Peyer's patch (tissue), 4 donors: ENCODE data around the gene EIPR1.

ENCODE experiments used
- CTCF ChIP-seq, 6 experiments: fragments of 450-650 bp in 4 of 6; fragments of 200-600 bp in 2 of 6; sonication (generic) in 1 of 6; IDR thresholded peaks; one replicate each; pipeline ENCODE4 v1.5.1; 2017 to 2019; ENCODE audit warnings: antibody characterized with exemption in 6 of 6, mild to moderate bottlenecking in 3 of 6, moderate library complexity in 1 of 6
- POLR2A ChIP-seq, 2 donors: fragments of 450-650 bp; IDR thresholded peaks; one replicate each; pipeline ENCODE4 v1.5.1; 2017; ENCODE audit warnings: antibody characterized with exemption in 2 of 2, mild to moderate bottlenecking in 2 of 2, moderate library complexity in 2 of 2

GRCh38 chr2:3314626-3315025, 63.0 kb downstream of the EIPR1 start:
- TF ChIP-seq CTCF (IDR thresholded peaks at IDR 0.05) (no peak), POLR2A (IDR thresholded peaks at IDR 0.05) (no peak)
